Measurements from ENCODE around the gene ZMIZ1.

DNA sequence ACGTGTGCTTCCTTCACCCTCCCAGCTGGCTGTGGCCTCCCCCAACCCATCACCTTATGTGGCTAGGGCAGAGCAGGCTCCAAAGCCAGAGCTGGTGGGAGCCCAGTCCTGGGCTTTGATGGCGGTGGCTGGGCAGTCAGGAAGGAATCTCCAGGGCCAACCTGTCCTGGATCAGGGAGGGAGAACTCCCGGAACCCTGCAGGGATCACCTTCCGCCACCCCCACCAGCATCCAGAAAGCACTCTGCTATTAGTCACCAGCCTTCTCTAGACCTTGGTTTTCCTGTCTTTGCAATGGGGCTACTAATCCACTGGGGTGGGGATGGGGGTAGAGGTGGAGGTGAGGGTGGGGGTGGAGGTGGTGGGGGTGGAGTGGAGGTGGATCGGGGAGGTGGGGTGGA is 139.0 kb downstream of the ZMIZ1 start:
- TF ChIP-seq, protein P1, sequence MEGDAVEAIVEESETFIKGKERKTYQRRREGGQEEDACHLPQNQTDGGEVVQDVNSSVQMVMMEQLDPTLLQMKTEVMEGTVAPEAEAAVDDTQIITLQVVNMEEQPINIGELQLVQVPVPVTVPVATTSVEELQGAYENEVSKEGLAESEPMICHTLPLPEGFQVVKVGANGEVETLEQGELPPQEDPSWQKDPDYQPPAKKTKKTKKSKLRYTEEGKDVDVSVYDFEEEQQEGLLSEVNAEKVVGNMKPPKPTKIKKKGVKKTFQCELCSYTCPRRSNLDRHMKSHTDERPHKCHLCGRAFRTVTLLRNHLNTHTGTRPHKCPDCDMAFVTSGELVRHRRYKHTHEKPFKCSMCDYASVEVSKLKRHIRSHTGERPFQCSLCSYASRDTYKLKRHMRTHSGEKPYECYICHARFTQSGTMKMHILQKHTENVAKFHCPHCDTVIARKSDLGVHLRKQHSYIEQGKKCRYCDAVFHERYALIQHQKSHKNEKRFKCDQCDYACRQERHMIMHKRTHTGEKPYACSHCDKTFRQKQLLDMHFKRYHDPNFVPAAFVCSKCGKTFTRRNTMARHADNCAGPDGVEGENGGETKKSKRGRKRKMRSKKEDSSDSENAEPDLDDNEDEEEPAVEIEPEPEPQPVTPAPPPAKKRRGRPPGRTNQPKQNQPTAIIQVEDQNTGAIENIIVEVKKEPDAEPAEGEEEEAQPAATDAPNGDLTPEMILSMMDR (IDR thresholded peaks at IDR 0.05 in 4 of 5, conservative IDR thresholded peaks at IDR 0.05 in 1 of 5): no peak
- TF ChIP-seq POLR2A (IDR thresholded peaks at IDR 0.05): no peak

Measured in gastrocnemius medialis (tissue), 4 donors.